Hepatocyte (in vitro differentiated cells): Measurements from ENCODE around the gene KIAA1549. TPM values are rescaled to one million over a fixed set of nuclear protein-coding genes. Genes with fewer than 3 reads are reported as not detected.
A peak's percentile ranks its signal among the peaks of the same experiment; 100 is the strongest.

Source experiments
- DNase-seq: peaks from one replicate; pipeline ENCODE4 v3.0.0-alpha.2; 2016; ENCODE audit warnings: low spot score
- H2AFZ ChIP-seq: fragments of 200-600 bp; sonication (generic); 2 replicates; pipeline ENCODE4 v1.6.0; 2016; ENCODE audit warnings: antibody characterized with exemption, mild to moderate bottlenecking
- H3K27ac ChIP-seq: fragments of 200-600 bp; sonication (generic); 2 replicates; pipeline ENCODE4 v1.5.1; 2016; ENCODE audit warnings: mild to moderate bottlenecking
- H3K27me3 ChIP-seq: fragments of 200-600 bp; sonication (generic); 2 replicates; pipeline ENCODE4 v1.6.1; 2016
- H3K36me3 ChIP-seq: fragments of 200-600 bp; sonication (generic); replicated peaks from 2 replicates; pipeline ENCODE4 v1.5.1; 2016; ENCODE audit warnings: low read depth; ENCODE audit not compliant: insufficient read depth
- H3K4me1 ChIP-seq: fragments of 200-600 bp; sonication (generic); 2 replicates; pipeline ENCODE4 v1.5.1; 2016; ENCODE audit warnings: mild to moderate bottlenecking, moderate library complexity; ENCODE audit not compliant: insufficient read depth
- H3K4me2 ChIP-seq: fragments of 200-600 bp; sonication (generic); 2 replicates; pipeline ENCODE4 v1.6.0; 2016
- H3K4me3 ChIP-seq: fragments of 200-600 bp; sonication (generic); 2 replicates; pipeline ENCODE4 v1.5.1; 2016; ENCODE audit warnings: mild to moderate bottlenecking
- H3K79me2 ChIP-seq: fragments of 200-600 bp; sonication (generic); 2 replicates; pipeline ENCODE4 v1.6.0; 2017; ENCODE audit warnings: mild to moderate bottlenecking
- H3K9me2 ChIP-seq: fragments of 200-600 bp; sonication (generic); replicated peaks from 2 replicates; pipeline ENCODE4 v1.6.0; 2017; ENCODE audit warnings: mild to moderate bottlenecking; ENCODE audit not compliant: insufficient read depth
- H3K9me3 ChIP-seq: fragments of 200-600 bp; sonication (generic); 2 replicates; pipeline ENCODE4 v1.5.1; 2016; ENCODE audit warnings: low read depth, mild to moderate bottlenecking
- H4K20me1 ChIP-seq: fragments of 200-600 bp; sonication (generic); 2 replicates; pipeline ENCODE4 v1.6.0; 2016; ENCODE audit warnings: mild to moderate bottlenecking; ENCODE audit not compliant: insufficient read depth, poor library complexity, severe bottlenecking
- EZH2 ChIP-seq: fragments of 200-600 bp; sonication (generic); IDR thresholded peaks from 2 replicates; pipeline ENCODE4 v1.6.1; 2016; ENCODE audit warnings: antibody characterized with exemption, mild to moderate bottlenecking, borderline replicate concordance
- EZH2phosphoT487 ChIP-seq: fragments of 200-600 bp; sonication (generic); IDR thresholded peaks from one replicate; pipeline ENCODE4 v1.6.1; 2018; ENCODE audit warnings: antibody characterized with exemption, mild to moderate bottlenecking, low read depth, moderate library complexity; ENCODE audit not compliant: unreplicated experiment, severe bottlenecking
- WGBS: methylation state at CpG from one replicate; pipeline ENCODE4 v1.1.6; 2016; ENCODE audit warnings: low lambda C conversion rate; ENCODE audit errors: missing lambda C conversion rate; 5-methylcytosine and 5-hydroxymethylcytosine counted together
- polyA plus RNA-seq: library from polyadenylated mRNA; unstranded; fragments of >200 nt; fragmentation: Nextera tagmentation; extraction: Ambion mirVana; gene quantifications from 2 replicates; pipeline ENCODE4 v1.2.1, GENCODE V29; 2016
- total RNA-seq: library from RNA; depleted of rRNA; stranded (reverse); fragments of >200 nt; gene quantifications from 2 replicates; pipeline ENCODE4 v1.2.3, GENCODE V29; 2014
- TF ChIP-seq, protein P1 (sequence below): fragments of 200-600 bp; sonication (generic); IDR thresholded peaks from 2 replicates; pipeline ENCODE4 v1.5.1; 2016; ENCODE audit warnings: antibody characterized with exemption, mild to moderate bottlenecking; ENCODE audit not compliant: poor library complexity

KIAA1549 gene
- total and polyA plus RNA-seq, 2 experiments from 2014 or later = 3.4 to 7.3 TPM

DNA sequence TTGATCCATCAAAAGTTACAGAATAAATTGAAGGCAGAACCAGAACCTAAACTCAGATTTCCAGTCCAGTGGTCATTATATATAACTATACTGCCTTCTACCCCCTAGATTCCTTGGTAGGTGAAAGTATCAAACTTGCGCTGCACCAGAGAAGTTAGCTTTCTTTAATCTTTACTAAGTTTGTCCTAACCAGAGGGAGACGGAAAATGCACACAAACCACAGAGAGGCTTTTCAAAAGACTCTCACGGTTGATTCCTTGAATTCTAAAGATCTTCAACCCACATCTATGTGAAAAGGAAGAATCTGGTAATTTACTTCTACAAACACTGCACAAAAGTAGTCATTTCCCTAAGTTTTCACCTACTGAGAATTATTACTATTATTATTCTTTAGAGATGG lies 18.2 kb upstream of the KIAA1549 start:
- no peaks in the 10 kb centered on the region for H3K36me3 ChIP-seq
- no peak overlapping the region for H3K4me2 ChIP-seq
- no peaks in the 10 kb centered on the region for H4K20me1 ChIP-seq
- DNase-seq = no peak
- H3K4me1 ChIP-seq = no peaks in the 10 kb centered on the region
- WGBS = 93% methylated on average over 3 of the region's 3 CpGs
- peaks cover 5% of the 10 kb centered on the region for H3K9me3 ChIP-seq
- H3K9me2 ChIP-seq = no peaks in the 10 kb centered on the region
- no peak overlapping the region for H2AFZ ChIP-seq
- TF ChIP-seq EZH2 = no peak
- no peak for TF ChIP-seq EZH2phosphoT487
- TF ChIP-seq, protein P1, sequence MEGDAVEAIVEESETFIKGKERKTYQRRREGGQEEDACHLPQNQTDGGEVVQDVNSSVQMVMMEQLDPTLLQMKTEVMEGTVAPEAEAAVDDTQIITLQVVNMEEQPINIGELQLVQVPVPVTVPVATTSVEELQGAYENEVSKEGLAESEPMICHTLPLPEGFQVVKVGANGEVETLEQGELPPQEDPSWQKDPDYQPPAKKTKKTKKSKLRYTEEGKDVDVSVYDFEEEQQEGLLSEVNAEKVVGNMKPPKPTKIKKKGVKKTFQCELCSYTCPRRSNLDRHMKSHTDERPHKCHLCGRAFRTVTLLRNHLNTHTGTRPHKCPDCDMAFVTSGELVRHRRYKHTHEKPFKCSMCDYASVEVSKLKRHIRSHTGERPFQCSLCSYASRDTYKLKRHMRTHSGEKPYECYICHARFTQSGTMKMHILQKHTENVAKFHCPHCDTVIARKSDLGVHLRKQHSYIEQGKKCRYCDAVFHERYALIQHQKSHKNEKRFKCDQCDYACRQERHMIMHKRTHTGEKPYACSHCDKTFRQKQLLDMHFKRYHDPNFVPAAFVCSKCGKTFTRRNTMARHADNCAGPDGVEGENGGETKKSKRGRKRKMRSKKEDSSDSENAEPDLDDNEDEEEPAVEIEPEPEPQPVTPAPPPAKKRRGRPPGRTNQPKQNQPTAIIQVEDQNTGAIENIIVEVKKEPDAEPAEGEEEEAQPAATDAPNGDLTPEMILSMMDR = no peak
- H3K27me3 ChIP-seq = no peaks in the 10 kb centered on the region
- no peaks in the 10 kb centered on the region for H3K79me2 ChIP-seq
- no peak overlapping the region for H3K4me3 ChIP-seq
- no peak overlapping the region for H3K27ac ChIP-seq

DNA sequence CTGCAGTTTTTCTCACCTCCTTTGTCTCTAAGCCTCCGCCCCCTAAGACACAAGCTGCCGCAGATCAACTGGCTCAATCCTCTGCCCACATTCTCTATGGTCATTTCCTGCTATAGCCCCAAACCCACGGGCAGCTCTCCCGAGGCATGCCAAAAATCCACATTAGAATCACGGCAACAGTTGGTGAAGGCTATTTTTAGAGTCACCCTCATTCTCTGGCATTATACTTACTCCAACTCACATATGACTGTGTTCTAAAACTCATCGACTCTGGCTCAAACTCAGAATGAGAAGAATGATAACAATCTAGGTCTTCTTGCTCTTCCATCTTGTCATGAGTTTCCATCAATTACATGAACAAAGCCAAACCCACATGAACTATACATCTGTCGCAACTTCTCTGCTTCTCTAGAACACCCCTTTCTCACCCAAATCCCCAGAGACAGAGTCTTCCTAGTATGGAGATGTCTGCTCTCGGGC lies 10.9 kb upstream of the KIAA1549 start:
- H3K27ac ChIP-seq = no peak overlapping the region
- TF ChIP-seq, protein P1 = no peak
- H3K4me2 ChIP-seq = no peak overlapping the region
- no peak overlapping the region for H3K4me3 ChIP-seq
- no peak for DNase-seq
- H3K9me3 ChIP-seq = no peaks in the 10 kb centered on the region
- no peaks in the 10 kb centered on the region for H3K36me3 ChIP-seq
- no peaks in the 10 kb centered on the region for H3K79me2 ChIP-seq
- 87% methylated on average over 8 of the region's 8 CpGs for WGBS
- H3K9me2 ChIP-seq = no peaks in the 10 kb centered on the region
- no peak overlapping the region for H2AFZ ChIP-seq
- no peaks in the 10 kb centered on the region for H4K20me1 ChIP-seq
- no peaks in the 10 kb centered on the region for H3K27me3 ChIP-seq
- no peaks in the 10 kb centered on the region for H3K4me1 ChIP-seq

DNA sequence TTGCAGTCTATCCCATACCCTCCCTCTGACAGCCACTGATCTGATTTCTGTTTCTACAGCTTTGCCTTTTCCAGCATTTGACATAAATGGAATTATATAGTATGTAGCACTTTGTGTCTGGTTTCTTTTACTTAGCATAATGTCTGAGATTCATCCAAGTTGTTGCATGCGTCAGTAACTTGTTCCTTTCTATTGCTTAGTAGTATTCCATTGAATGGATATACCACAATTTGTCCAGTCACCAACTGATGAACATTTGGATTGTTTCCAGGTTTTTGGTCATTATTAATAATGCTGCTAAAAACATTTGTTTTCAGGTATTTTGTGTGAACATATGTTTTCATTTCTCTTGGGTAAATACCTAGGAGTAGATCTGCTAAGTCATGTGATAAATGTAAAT lies 6.5 kb upstream of the KIAA1549 start:
- H3K9me2 ChIP-seq = no peaks in the 10 kb centered on the region
- H3K4me1 ChIP-seq = no peaks in the 10 kb centered on the region
- WGBS = 100% methylated on average over 1 of the region's 1 CpG
- H4K20me1 ChIP-seq = no peaks in the 10 kb centered on the region
- no peaks in the 10 kb centered on the region for H3K9me3 ChIP-seq
- no peak overlapping the region for H3K4me3 ChIP-seq
- H3K36me3 ChIP-seq = no peaks in the 10 kb centered on the region
- H2AFZ ChIP-seq = no peak overlapping the region
- no peak overlapping the region for H3K4me2 ChIP-seq
- H3K79me2 ChIP-seq = no peaks in the 10 kb centered on the region
- no peaks in the 10 kb centered on the region for H3K27me3 ChIP-seq
- TF ChIP-seq EZH2phosphoT487 (no peak), EZH2 (no peak)
- TF ChIP-seq, protein P1 = no peak
- no peak for DNase-seq
- H3K27ac ChIP-seq = no peak overlapping the region

DNA sequence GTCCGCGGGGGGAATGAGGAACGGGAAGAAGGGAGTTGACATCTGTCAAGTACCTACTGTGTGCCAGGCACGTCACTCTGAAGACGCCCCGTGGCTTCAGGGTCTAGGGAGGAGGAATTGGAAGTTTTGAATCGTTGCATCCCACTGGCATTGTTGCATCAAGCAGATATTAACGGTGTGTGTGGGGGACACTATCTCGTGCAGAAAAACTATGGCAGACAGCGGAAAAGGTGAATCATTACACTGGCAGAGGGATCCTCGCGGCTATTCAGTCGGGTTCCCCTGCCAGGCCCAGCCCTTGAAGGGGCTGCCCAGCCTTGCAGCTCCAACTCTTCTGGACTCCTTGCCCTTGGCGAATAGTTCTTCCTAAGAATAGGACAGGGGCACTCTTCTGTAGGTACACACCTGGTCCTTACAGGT lies 1.0 kb upstream of the KIAA1549 start:
- no peaks in the 10 kb centered on the region for H4K20me1 ChIP-seq
- TF ChIP-seq, protein P1 = no peak
- TF ChIP-seq EZH2phosphoT487 = no peak
- TF ChIP-seq EZH2 = no peak
- peak overlapping the region; percentile 20 for H3K4me3 ChIP-seq
- H3K4me2 ChIP-seq = peak overlapping the region; percentile 97
- peak overlapping the region; percentile 97 for H2AFZ ChIP-seq
- no peaks in the 10 kb centered on the region for H3K27me3 ChIP-seq
- peaks cover 28% of the 10 kb centered on the region for H3K79me2 ChIP-seq
- DNase-seq = peak; percentile 41
- WGBS = 37% methylated on average over 14 of the region's 14 CpGs
- no peaks in the 10 kb centered on the region for H3K9me3 ChIP-seq
- no peaks in the 10 kb centered on the region for H3K9me2 ChIP-seq
- H3K4me1 ChIP-seq = peaks cover 10% of the 10 kb centered on the region
- no peaks in the 10 kb centered on the region for H3K36me3 ChIP-seq
- H3K27ac ChIP-seq = peak overlapping the region; percentile 61
